ENCODE results near the gene TAOK3.
"Not testable (repeated sequence)": the region's sequence is repeated elsewhere in the genome, so short reads cannot be mapped to it uniquely, and the experiment has no call there.

TAOK3 gene

GRCh38 chr12:118189741-118190191 is 182.9 kb downstream of the TAOK3 start:
- DNase-seq = no peak

DNA sequence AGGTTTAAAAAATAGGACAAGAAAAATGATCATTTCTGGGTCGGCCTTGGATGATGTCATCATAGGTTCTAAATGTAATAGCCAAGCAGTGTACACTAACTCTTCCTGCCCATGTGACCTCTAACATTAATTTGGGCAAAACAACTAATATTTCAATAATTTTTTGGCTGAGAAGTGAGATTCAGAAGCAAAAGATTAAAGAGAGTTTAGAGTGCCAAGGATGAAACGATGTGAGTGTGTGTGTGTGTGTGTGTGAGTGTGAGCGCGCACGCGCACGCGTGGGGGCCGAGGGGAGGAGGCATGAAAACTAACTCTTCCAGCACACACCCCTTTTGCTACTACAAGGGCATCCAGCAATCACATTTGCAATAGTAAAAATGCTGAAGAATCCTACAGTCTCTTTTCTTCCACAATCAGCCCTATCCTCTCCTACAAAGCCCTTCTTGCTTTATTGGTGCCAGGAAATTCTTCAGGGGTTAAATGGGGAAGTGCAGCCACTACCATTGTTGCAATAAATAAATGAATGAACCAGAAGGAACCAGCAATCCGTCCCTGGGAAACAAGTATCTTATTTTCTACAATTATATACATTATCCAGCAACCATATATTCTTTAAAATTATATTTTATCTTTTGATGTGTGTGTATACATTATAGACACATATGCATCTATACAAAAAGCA is 183.9 kb downstream of the TAOK3 start:
- no peak for DNase-seq

GRCh38 chr12:118187751-118188435 is 184.8 kb downstream of the TAOK3 start:
- DNase-seq = no peak

GRCh38 chr12:118185602-118186397 is 186.9 kb downstream of the TAOK3 start:
- DNase-seq = no peak

DNA sequence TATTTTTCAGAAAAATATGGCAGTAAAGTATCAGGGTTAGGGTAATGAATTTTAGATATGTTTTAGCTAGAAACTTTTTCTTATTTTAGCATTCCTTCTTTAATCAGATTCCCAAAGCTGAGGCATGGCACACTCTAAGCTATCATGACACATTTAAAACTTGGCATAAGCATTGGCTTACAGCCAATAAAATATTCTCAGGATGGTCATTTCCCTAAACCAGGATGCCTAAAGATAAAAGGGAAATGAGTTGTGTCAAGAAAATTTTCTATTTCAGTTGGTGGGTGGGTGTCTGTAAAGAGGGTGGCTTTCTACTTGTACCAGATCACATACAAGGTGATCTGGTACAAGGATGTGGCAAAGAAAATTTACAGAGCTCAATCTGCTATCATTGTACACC is 189.0 kb downstream of the TAOK3 start:
- peak; percentile 29 for DNase-seq

DNA sequence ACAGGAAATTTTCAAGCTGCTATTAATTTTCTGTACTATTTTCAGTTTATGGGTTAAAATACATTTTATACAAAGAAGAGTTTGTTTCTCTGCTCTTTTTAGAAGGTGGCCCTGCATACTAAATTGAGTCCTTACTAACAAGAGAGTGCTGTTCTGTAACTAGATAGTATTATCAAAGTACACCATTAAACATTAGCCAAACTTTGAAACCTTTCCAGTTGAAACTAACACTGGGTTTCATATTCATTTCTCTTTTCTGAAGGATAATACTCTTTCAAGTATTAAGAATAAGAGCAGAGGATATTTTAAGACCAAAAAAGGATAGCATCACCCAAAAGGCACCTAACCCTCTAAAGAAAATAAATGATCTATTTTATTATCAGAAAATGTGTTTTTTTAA is 189.6 kb downstream of the TAOK3 start:
- no peak for DNase-seq

DNA sequence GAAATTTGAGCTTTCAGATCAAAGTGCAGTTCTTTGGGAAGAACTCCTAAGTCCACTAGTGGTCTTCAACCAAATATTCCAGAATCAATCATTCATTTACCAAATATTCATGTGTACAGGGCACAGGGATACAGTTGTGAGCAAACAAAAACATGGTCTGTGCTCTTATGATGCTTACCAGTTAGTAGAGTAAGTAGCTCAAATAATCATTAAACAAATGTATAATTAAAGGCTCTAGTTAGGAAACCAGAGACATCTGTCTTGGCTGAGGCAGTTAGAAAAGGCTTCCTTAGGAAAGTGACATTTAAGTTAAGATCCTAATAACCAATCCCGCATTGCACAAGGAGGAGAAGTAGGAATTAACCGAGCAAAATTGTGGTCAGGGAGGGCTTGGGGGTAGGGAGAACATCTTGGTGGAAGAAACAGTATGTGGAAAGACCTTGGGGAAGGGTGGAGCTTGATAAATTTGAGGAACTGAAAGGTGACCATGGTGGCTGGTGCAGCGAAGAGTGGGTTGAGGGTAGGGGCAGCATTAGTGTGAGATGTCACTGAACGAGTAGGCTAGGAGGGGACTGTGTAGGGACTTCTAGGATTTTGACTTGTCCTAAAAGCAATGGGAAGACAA is 196.8 kb downstream of the TAOK3 start:
- DNase-seq = peak; percentile 94

DNA sequence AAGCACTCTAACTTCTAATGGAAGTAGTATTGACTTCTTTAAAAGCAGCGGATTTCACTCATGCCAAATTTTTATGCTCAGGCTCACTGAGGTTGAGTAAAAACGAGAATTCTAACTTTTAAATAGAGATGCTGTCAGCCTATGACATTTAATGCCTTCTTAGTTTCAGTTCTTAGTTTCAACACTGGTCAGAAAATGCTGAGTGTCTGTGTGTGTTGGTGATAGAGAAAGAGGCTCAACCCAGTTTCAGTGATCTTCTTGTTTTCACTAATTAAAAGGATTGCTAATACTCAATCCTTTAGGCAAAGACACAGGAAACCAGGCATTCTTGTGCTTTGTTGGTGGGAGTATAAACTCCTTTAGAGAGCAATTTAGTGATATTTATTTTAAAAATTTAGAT is 205.8 kb downstream of the TAOK3 start:
- DNase-seq = peak; percentile 69

DNA sequence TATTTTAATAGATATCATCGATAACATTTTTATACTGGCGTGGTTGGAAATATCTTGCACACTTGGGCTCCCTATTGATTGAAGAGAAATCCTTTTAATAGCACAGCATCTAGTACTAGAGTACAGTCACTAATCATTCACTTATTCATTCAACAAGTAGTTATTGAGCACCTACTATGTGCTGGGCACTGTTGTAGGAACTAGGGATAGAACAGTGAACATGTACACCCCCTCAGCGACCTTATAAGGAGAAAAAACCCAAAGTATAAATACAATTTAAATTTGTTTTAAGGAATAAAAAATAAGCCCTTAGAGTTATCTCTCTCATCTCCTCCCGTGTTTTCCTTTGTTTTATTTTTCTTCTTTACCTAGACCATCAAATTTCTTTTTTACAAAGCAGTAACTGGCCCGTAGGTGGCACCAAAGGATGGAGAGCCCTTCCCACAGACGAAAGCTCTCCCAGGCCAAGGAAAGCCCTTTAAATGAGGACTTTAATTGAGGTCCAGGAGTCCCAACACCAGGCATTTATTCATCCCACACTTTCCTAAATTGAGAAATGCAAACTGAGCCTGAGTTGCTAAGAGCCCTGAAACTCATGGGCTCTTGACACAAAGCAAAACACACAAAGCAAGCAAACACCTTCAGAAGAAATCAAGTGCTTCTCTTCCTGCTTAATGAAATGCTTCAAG is 207.8 kb downstream of the TAOK3 start:
- no peak for DNase-seq

- no peak for DNase-seq
Measured at GRCh38 chr12:118160536-118160935, 212.2 kb downstream of the TAOK3 start.

GRCh38 chr12:118151755-118152154 is 221.0 kb downstream of the TAOK3 start:
- no peak for DNase-seq

- no peak for DNase-seq
Measured at GRCh38 chr12:118150625-118151024, 222.1 kb downstream of the TAOK3 start.

DNA sequence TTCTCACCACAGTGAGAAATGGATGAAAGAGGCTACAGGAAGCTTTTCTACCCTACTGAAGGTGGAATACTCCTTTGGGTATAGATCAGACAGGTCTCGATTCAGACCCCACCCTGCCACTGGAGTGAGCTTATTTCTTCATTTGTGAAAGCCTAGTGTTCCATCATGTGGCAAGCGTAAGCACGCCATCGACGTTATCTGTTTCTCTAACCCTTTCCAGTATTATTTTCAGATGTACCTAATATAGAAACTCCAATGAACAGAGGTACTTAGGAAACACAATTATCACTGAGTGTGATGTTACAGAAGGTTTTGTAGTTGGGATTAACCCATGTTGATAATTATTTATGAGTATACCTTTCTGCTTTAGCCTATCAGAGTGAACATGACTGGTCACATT is 224.4 kb downstream of the TAOK3 start:
- DNase-seq = no peak

GRCh38 chr12:118145798-118146156 is 226.9 kb downstream of the TAOK3 start:
- no peak for DNase-seq

DNA sequence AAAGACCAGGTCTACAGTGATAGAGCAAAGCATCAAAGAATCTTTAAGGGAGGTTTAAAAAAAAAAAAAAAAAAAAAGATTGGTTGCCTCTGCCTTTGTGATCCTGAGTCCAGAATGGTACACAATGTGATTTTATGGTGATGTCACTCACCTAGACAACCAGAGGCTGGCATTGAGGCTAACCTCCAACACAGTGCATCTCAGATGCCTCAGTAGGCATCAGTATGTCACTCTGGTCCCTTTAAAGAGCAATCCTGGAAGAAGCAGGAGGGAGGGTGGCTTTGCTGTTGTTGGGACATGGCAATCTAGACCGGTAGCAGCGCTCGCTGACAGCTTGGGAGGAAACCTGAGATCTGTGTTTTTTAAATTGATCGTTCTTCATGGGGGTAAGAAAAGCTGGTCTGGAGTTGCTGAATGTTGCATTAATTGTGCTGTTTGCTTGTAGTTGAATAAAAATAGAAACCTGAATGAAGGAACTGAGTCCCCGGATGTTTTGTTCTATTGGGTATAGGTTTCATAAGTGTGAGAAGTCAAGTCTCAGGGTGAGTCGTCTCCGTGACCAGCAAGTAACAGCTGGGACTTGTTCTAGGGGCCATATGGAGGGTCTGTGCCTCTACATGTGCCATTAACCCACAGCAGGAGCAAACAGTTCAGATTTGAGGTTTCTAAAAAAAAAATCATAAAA is 227.5 kb downstream of the TAOK3 start:
- DNase-seq = no peak

DNA sequence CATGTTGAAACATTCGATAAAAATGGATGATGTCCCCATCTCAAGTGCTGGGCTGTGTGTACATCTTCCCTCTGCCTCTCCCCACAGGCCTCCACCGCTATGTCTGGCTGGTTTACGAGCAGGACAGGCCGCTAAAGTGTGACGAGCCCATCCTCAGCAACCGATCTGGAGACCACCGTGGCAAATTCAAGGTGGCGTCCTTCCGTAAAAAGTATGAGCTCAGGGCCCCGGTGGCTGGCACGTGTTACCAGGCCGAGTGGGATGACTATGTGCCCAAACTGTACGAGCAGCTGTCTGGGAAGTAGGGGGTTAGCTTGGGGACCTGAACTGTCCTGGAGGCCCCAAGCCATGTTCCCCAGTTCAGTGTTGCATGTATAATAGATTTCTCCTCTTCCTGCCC is 228.2 kb downstream of the TAOK3 start:
- DNase-seq = no peak

- DNase-seq = no peak
Measured at GRCh38 chr12:118140825-118141224, 231.9 kb downstream of the TAOK3 start.

DNA sequence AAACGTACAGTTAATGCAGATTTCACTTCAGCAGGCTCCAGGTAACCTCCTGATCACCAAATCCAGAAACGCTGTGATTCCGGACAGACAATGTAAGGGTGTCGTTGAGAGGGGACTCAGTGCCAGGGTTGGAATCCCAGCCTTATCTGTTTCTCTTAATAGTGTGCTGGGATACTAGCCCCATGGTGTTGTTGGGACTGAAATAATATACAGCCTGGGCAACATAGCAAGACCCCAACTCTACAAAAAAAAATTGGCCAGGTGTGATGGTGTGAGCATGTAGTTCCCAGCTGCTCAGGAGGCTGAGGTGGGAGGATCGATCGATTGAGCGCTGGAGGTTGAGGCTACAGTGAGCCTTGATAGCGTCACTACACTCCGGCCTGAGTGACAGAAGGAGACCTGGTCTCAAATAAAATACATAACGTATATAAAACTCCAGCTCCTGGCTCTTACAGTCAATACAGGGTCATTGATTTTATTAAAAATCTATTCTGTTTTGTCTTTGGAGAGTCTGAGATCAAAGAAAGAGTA is 235.5 kb downstream of the TAOK3 start:
- DNase-seq = no peak

DNA sequence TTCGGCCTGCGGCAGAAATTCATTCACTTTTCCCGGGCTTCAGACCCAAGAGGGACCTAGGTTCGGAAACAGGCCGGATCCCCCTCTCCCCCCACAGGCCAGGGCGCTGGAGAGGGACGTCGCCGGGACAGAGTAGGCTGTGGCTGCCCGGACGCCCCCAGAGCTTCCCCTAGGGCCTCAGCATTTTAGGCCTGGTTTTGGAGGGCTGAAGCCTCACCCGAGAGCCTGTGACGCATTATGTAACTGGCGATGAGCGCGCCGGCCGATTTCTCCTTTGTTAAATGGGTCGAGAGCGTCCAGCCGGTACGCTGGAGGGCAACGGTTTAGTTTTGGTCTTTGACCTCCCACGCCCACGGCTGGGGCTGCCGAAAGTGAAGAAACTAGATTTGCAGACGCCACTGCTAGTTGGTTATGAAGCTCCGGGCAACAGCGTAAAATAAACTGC is 236.1 kb downstream of the TAOK3 start:
- DNase-seq = peak; percentile 79

- DNase-seq = peak; percentile 87
Measured at GRCh38 chr12:118135788-118136558, 236.7 kb downstream of the TAOK3 start, which contains the start of gene PEBP1. Gene PEBP1, plus strand, starts transcription at chr12:118136124. Its CDS starts 86 bp downstream, at chr12:118136210.

- DNase-seq = not testable (repeated sequence)
Measured at GRCh38 chr12:118129436-118129835, 243.3 kb downstream of the TAOK3 start.
